Activated CD4-positive, alpha-beta T cell treated with anti-CD3 and anti-CD28 coated beads for 24 hours (primary cell): Measurements from ENCODE around the gene SHROOM2.
"Not testable (repeated sequence)": the region's sequence is repeated elsewhere in the genome, so short reads cannot be mapped to it uniquely, and the experiment has no call there.

Source experiments
- DNase-seq, 2 donors: peaks; one replicate each; pipeline ENCODE4 v3.0.0-alpha.2; 2020; ENCODE audit warnings: low read depth in 2 of 2

The SHROOM2 gene

GRCh38 chrX:9832811-9833210 lies 46.6 kb downstream of the SHROOM2 start:
- DNase-seq, result no peak

- no peak for DNase-seq
These were observed 49.5 kb downstream of the SHROOM2 start for GRCh38 chrX:9835585-9836210.

- DNase-seq, result no peak
These were observed 56.3 kb downstream of the SHROOM2 start for GRCh38 chrX:9842541-9842940.

- DNase-seq, result no peak
These were observed 58.8 kb downstream of the SHROOM2 start for GRCh38 chrX:9844936-9845577.

- no peak for DNase-seq
These were observed 59.3 kb downstream of the SHROOM2 start for GRCh38 chrX:9845578-9845952.

GRCh38 chrX:9846631-9847030 lies 60.4 kb downstream of the SHROOM2 start:
- no peak for DNase-seq

GRCh38 chrX:9847071-9847470 lies 60.8 kb downstream of the SHROOM2 start:
- DNase-seq, result no peak

- DNase-seq, result no peak
These were observed 62.7 kb downstream of the SHROOM2 start for GRCh38 chrX:9848718-9849479.

- no peak for DNase-seq
These were observed 65.7 kb downstream of the SHROOM2 start for GRCh38 chrX:9851890-9852289.

- no peak for DNase-seq
These were observed 67.1 kb downstream of the SHROOM2 start for GRCh38 chrX:9853307-9853706.

GRCh38 chrX:9855561-9856283 lies 69.5 kb downstream of the SHROOM2 start:
- no peak for DNase-seq

- DNase-seq, result no peak
These were observed 70.4 kb downstream of the SHROOM2 start for GRCh38 chrX:9856588-9856987.

GRCh38 chrX:9857575-9858474 lies 71.6 kb downstream of the SHROOM2 start:
- DNase-seq, result no peak

- not testable (repeated sequence) for DNase-seq
These were observed 72.5 kb downstream of the SHROOM2 start for GRCh38 chrX:9858684-9859083.

GRCh38 chrX:9859711-9860555 lies 73.7 kb downstream of the SHROOM2 start:
- no peak for DNase-seq

GRCh38 chrX:9860826-9861225 lies 74.6 kb downstream of the SHROOM2 start:
- no peak for DNase-seq

GRCh38 chrX:9861711-9862110 lies 75.5 kb downstream of the SHROOM2 start:
- no peak for DNase-seq

- DNase-seq, result no peak
These were observed 76.3 kb downstream of the SHROOM2 start for GRCh38 chrX:9862525-9862924.

- no peak for DNase-seq
These were observed 76.7 kb downstream of the SHROOM2 start for GRCh38 chrX:9862953-9863352.

- no peak for DNase-seq
These were observed 77.8 kb downstream of the SHROOM2 start for GRCh38 chrX:9864011-9864410.
